Panc1 (cell line): ENCODE measurements around the gene LENG8.

Experiments
- POLR2AphosphoS5 ChIP-seq: IDR thresholded peaks from 2 replicates; pipeline ENCODE4 v1.6.1; 2012; ENCODE audit warnings: mild to moderate bottlenecking, low read depth, low read length, moderate library complexity
- TCF7L2 ChIP-seq: IDR thresholded peaks from 2 replicates; pipeline ENCODE4 v1.6.1; 2011; ENCODE audit warnings: mild to moderate bottlenecking, low read depth, low read length, inconsistent platforms

- TF ChIP-seq POLR2AphosphoS5, result no peak
- no peak for TF ChIP-seq TCF7L2
Measured at GRCh38 chr19:54464044-54464629, 15.1 kb downstream of the LENG8 start.
